Astrocyte of the spinal cord (primary cell): ENCODE measurements around the gene S100A2.
"Not testable (repeated sequence)": the region's sequence is repeated elsewhere in the genome, so short reads cannot be mapped to it uniquely, and the experiment has no call there.

Experiments
- DNase-seq: peaks from one replicate; pipeline ENCODE4 v3.0.0; 2011; ENCODE audit warnings: low read depth, low spot score
- H3K4me3 ChIP-seq: 2 replicates; pipeline ENCODE4 v1.5.1; 2011; ENCODE audit warnings: low read depth, mild to moderate bottlenecking, low read length, moderate library complexity
- CTCF ChIP-seq: IDR thresholded peaks from 2 replicates; pipeline ENCODE4 v1.5.1; 2012; ENCODE audit warnings: low read depth, mild to moderate bottlenecking, low read length, inconsistent platforms
- in situ Hi-C: cut with HindIII; loops from 2 replicates; pipeline ENCODE4 v1.10.0; 2017; ENCODE audit warnings: low sequenced_read_pairs

Gene S100A2

GRCh38 chr1:153527023-153527682 is 38.5 kb downstream of the S100A2 start:
- H3K4me3 ChIP-seq, result no peak overlapping the region
- in situ Hi-C loops, result no loop called here
- no peak for TF ChIP-seq CTCF
- peak; percentile 16 for DNase-seq

DNA sequence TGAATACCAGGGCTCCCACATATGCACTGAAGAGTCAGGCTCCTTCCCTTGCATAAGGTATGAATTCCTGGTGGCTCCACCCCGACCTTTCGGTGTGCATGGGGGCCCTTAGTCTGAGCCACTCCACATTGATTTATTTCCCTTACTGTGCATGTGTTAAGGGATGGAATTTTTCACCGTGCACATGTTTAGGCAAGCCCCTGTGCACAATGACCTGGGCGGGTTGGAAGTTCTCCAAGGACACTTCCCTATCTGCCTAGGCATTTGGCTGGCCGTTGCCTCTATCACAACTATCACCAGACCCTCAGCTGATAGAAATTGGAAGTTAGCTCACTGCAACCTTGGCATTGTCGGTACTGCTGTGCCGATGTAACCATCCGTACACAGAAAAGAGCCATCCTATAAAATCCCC is 39.5 kb downstream of the S100A2 start:
- in situ Hi-C loops, result no loop called here
- no peak for TF ChIP-seq CTCF

GRCh38 chr1:153525088-153525728 is 40.4 kb downstream of the S100A2 start:
- in situ Hi-C loops, result no loop called here
- H3K4me3 ChIP-seq, result no peak overlapping the region
- peak; percentile 49 for DNase-seq
- TF ChIP-seq CTCF, result no peak

More for the DNA sequence above, 39.5 kb downstream of the S100A2 start:
- DNase-seq, result no peak
- no peak overlapping the region for H3K4me3 ChIP-seq

DNA sequence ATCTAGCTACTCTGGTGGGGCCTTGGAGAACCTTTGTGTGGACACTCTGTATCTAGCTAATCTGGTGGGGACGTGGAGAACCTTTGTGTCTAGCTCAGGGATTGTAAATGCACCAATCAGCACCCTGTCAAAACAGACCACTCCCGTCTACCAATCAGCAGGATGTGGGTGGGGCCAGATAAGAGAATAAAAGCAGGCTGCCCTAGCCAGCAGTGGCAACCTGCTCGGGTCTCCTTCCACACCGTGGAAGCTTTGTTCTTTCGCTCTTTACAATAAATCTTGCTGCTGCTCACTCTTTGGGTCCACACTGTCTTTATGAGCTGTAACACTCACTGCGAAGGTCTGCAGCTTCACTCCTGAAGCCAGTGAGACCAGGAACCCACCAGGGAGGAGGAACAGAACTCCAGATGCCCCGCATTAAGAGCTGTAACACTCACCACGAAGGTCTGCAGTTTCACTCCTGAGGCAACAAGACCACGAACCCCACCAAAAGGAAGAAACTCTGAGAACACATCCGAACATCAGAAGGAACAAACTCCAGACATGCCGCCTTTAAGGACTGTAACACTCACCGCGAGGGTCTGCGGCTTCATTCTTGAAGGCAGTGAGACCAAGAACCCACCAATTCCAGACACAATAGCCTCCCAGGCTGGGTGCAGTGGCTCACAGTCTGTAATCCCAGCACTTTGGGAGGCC is 43.1 kb downstream of the S100A2 start:
- in situ Hi-C loops, DNase-seq, H3K4me3 ChIP-seq: not testable (repeated sequence)

GRCh38 chr1:153521808-153522207 is 43.8 kb downstream of the S100A2 start:
- in situ Hi-C loops, DNase-seq, H3K4me3 ChIP-seq: not testable (repeated sequence)

- no peak for TF ChIP-seq CTCF
- H3K4me3 ChIP-seq, result no peak overlapping the region
- DNase-seq, result no peak
- in situ Hi-C loops, result no loop called here
These were observed 44.7 kb downstream of the S100A2 start for GRCh38 chr1:153520818-153521476.

- DNase-seq, in situ Hi-C loops, H3K4me3 ChIP-seq: not testable (repeated sequence)
These were observed 45.4 kb downstream of the S100A2 start for GRCh38 chr1:153520137-153520691.
